Measurements from ENCODE around the gene ACAT2. TPM values are rescaled to one million over a fixed set of nuclear protein-coding genes. Genes with fewer than 3 reads are reported as not detected.
A peak's percentile ranks its signal among the peaks of the same experiment; 100 is the strongest.

The ACAT2 gene
- total and polyA plus RNA-seq, 12 donors = 3.4 to 15.3 (median 5.8) TPM

DNA sequence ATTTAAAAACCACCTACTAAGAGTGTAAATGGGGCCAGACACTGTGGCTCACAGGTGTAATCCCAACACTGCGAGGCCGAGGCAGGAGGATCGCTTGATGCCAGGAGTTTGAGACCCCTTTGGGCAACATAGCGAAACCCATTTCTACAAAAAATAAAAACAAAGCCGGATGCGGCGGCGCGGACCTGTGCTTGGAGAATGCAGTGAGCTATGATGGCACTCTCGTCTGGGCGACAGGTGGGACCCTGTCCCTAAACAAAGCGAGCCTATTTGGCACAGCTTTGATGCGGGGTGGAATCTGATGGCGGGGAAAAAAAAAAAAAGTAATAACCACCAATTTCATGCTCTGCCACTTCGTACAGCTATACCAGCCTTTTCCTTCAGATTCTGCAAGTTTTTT is 26.4 kb downstream of the ACAT2 start:
- peak overlapping the region in 8 of 10 donors; percentile 79 to 97 (median 94) for H3K27ac ChIP-seq
- 28 to 32% methylated on average over 15 of the region's 15 CpGs for WGBS, 2 donors
- H3K36me3 ChIP-seq = peaks cover 0 to 68% (median 23%) of the 10 kb centered on the region in 9 donors

DNA sequence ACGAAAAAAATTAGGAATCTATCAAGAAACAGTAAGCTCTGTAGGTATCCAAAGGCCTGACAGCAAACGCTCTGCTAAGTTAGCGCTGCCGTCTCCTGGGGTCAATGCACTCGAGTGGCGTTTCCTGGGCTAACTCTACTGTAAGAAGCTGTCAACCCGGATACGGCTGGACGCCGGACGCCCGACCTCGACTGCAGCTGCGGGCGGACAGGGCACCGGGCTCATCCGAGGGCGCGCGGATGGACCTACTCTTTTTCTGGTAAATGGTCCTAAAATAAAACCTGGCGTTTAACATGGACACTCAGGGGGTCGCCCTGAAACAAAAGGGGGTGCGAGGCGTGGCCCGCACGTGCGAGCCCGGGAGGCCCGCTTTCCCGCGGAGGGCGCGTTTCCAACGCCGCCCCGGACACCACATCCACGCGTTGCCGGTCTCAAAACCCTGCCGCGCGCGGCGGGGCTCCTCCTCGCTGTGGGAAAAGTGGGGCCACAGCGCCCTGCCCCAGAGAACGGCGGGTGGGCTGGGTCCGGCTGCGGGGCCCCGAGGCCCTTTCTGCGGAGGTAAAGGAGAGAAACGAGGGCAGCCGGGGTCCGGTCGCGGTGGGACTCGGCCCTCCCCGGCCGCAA is 27.0 kb downstream of the ACAT2 start:
- TF ChIP-seq, protein P1, sequence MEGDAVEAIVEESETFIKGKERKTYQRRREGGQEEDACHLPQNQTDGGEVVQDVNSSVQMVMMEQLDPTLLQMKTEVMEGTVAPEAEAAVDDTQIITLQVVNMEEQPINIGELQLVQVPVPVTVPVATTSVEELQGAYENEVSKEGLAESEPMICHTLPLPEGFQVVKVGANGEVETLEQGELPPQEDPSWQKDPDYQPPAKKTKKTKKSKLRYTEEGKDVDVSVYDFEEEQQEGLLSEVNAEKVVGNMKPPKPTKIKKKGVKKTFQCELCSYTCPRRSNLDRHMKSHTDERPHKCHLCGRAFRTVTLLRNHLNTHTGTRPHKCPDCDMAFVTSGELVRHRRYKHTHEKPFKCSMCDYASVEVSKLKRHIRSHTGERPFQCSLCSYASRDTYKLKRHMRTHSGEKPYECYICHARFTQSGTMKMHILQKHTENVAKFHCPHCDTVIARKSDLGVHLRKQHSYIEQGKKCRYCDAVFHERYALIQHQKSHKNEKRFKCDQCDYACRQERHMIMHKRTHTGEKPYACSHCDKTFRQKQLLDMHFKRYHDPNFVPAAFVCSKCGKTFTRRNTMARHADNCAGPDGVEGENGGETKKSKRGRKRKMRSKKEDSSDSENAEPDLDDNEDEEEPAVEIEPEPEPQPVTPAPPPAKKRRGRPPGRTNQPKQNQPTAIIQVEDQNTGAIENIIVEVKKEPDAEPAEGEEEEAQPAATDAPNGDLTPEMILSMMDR (IDR thresholded peaks at IDR 0.05) = no peak
- H3K27me3 ChIP-seq = no peaks in the 10 kb centered on the region
- intact Hi-C loops (cut with DNase I) = loop anchor here in 7 of 10 donors (2.0 to 10.0 kb wide), 10 partner anchors 26 to 97 kb away; partner anchors contain the start of genes WTAP (in 3 of the 7), ACAT2 (in 2 of the 7) and SOD2 (in 2 of the 7)
- peak overlapping the region; percentile 92 to 99 (median 98) for H3K4me3 ChIP-seq
- peak overlapping the region; percentile 76 to 97 (median 92) for H3K27ac ChIP-seq
- H3K36me3 ChIP-seq = peaks cover 0 to 68% (median 18%) of the 10 kb centered on the region in 9 donors
- peaks cover 12 to 63% (median 45%) of the 10 kb centered on the region in 9 donors for H3K4me1 ChIP-seq
- ATAC-seq (peak in 3 of 8 donors; percentile 0 to 20 (median 10)), DNase-seq (peak; percentile 17 to 29)
- H3K9me3 ChIP-seq = no peaks in the 10 kb centered on the region
- 0% methylated on average over 58 to 60 of the region's 60 CpGs for WGBS, 2 donors

More for the DNA sequence above, 26.4 kb downstream of the ACAT2 start:
- Histone ChIP-seq H3K4me3 (peak overlapping the region; percentile 92 to 99 (median 98)), H3K27me3 (no peaks in the 10 kb centered on the region), H3K4me1 (peaks cover 12 to 63% (median 45%) of the 10 kb centered on the region in 9 donors), H3K9me3 (no peaks in the 10 kb centered on the region)
- no peak for DNase-seq
- intact Hi-C loops (cut with DNase I) = loop anchor here in 7 of 10 donors (2.0 to 10.0 kb wide), 10 partner anchors 25 to 96 kb away; partner anchors contain the start of genes WTAP (in 3 of the 7), ACAT2 (in 2 of the 7) and SOD2 (in 2 of the 7)
- no peak for ATAC-seq
- TF ChIP-seq, protein P1 (IDR thresholded peaks at IDR 0.05) = no peak

DNA sequence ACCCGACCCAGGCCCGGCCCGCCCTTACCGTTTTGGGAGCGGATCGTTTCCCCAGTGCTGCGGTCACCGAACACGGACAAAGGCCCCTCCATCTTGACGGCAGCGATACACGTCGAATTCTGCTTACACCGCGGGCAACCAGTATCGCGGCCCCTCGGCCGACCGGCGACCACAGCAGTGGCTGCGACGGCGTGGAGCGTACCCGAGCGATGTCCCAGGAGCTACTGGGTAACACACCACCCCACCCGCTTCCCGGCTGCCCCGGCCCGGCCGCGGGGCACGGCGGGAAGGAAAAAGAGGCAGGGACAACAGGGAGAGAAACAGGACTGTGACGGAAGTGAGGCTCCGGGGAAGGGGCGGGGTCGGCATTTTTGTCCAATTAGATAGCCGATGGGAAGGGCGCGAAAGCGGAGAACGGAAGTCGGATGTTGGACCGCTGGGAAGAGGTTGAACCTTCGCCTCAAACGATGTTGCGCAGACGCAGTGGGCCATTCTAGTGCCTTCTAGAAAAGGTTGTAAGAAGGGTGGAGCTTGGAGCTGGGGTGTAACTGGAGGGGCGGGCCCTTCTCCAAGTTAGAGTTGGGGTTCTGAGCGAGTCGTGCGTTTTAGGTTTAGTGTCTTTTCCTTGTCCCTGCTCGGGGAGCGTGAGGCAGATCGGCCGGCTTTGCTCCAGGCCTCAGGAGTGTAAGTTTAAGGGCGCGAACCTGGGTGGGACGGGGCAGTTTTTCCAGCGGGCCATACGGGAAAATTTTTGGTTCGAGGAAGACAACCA is 27.7 kb downstream of the ACAT2 start, which contains the start of gene TCP1:
TSS of gene TCP1 (minus strand) at position 226 of the 772 bp plus-strand sequence. CDS start at position 92, 134 bp downstream.
- ATAC-seq (peak; percentile 91 to 97 (median 94)), DNase-seq (peak; percentile 99 to 100)
- TF ChIP-seq, protein P1 (IDR thresholded peaks at IDR 0.05) = no peak
- 0% methylated on average over 64 of the region's 64 CpGs for WGBS, 2 donors
- H3K4me1 ChIP-seq = peaks cover 12 to 63% (median 45%) of the 10 kb centered on the region in 9 donors
- H3K9me3 ChIP-seq = no peaks in the 10 kb centered on the region
- H3K27ac ChIP-seq = peak within 1 kb of the TSS; percentile 81 to 99 (median 94)
- peaks cover 0 to 68% (median 18%) of the 10 kb centered on the region in 9 donors for H3K36me3 ChIP-seq
- peak within 1 kb of the TSS; percentile 92 to 99 (median 98) for H3K4me3 ChIP-seq
- intact Hi-C loops (cut with DNase I) = loop anchor here in 9 of 10 donors (2.0 to 10.0 kb wide), 11 partner anchors 27 to 245 kb away; partner anchors contain the start of genes SOD2 (in 6 of the 9), WTAP (in 4 of the 9) and ACAT2 (in 2 of the 9)
- no peaks in the 10 kb centered on the region for H3K27me3 ChIP-seq

Measured in heart right ventricle (tissue), 16 donors.